Ovary (tissue), 3 donors: ENCODE data around the gene COA8.

Experiments
- CTCF ChIP-seq, 3 donors: fragments of 450-650 bp in 2 of 3; fragments of 200-600 bp in 1 of 3; IDR thresholded peaks; one replicate each; pipeline versions ENCODE4 v1.5.1 to v1.8.0; 2016 to 2022; ENCODE audit warnings: antibody characterized with exemption in 3 of 3, mild to moderate bottlenecking in 1 of 3
- POLR2A ChIP-seq: fragments of 450-650 bp; IDR thresholded peaks from one replicate; pipeline ENCODE4 v1.6.1; 2017; ENCODE audit warnings: antibody characterized with exemption, mild to moderate bottlenecking, moderate library complexity
- donor health status: DM: no; HTN: no; CAD: no.

- TF ChIP-seq CTCF (IDR thresholded peaks at IDR 0.05) (no peak), POLR2A (no peak)
These were observed 12.0 kb downstream of the COA8 start for GRCh38 chr14:103574707-103575285.
